Parathyroid adenoma (tissue), 2 donors: ENCODE measurements around the gene MAG.

Experiments used
- H2AFZ ChIP-seq: fragments of 300-600 bp; sonication (generic); one replicate; pipeline ENCODE4 v1.7.0; 2017; ENCODE audit warnings: antibody characterized with exemption, mild to moderate bottlenecking
- H3K27ac ChIP-seq: fragments of 300-600 bp; sonication (generic); one replicate; pipeline ENCODE4 v1.7.0; 2017
- H3K27me3 ChIP-seq: fragments of 300-600 bp; sonication (generic); one replicate; pipeline ENCODE4 v1.7.0; 2017; ENCODE audit warnings: low read length; ENCODE audit not compliant: control insufficient read depth, insufficient read depth
- H3K36me3 ChIP-seq: fragments of 300-600 bp; sonication (generic); one replicate; pipeline ENCODE4 v1.7.0; 2017; ENCODE audit warnings: low read length; ENCODE audit not compliant: control insufficient read depth, insufficient read depth
- H3K4me1 ChIP-seq: fragments of 300-600 bp; sonication (generic); one replicate; pipeline ENCODE4 v1.7.0; 2017; ENCODE audit warnings: control low read depth
- H3K4me2 ChIP-seq: fragments of 300-600 bp; sonication (generic); one replicate; pipeline ENCODE4 v1.7.0; 2017; ENCODE audit warnings: low read length
- H3K4me3 ChIP-seq: fragments of 300-600 bp; sonication (generic); one replicate; pipeline ENCODE4 v1.7.0; 2017; ENCODE audit warnings: low read depth, low read length
- H3K79me2 ChIP-seq: fragments of 300-600 bp; sonication (generic); one replicate; pipeline ENCODE4 v1.7.0; 2017; ENCODE audit warnings: control low read depth
- H3K9ac ChIP-seq: fragments of 300-600 bp; sonication (generic); one replicate; pipeline ENCODE4 v1.7.0; 2017; ENCODE audit warnings: mild to moderate bottlenecking
- H3K9me3 ChIP-seq: fragments of 300-600 bp; sonication (generic); one replicate; pipeline ENCODE4 v1.7.0; 2017; ENCODE audit warnings: low read length; ENCODE audit not compliant: control insufficient read depth
- CTCF ChIP-seq: fragments of 300-600 bp; sonication (generic); IDR thresholded peaks from one replicate; pipeline ENCODE4 v1.7.0; 2017; ENCODE audit warnings: antibody characterized with exemption, mild to moderate bottlenecking
- donor health status: primary hyperparathyroidism.

Gene MAG

GRCh38 chr19:35310331-35310730, 18.4 kb downstream of the MAG start:
- H3K9ac ChIP-seq: no peak overlapping the region
- H3K9me3 ChIP-seq: no peaks in the 10 kb centered on the region
- no peaks in the 10 kb centered on the region for H3K27me3 ChIP-seq
- H3K4me2 ChIP-seq: no peak overlapping the region
- no peak overlapping the region for H3K4me3 ChIP-seq
- no peak overlapping the region for H3K27ac ChIP-seq
- no peaks in the 10 kb centered on the region for H3K36me3 ChIP-seq
- H3K79me2 ChIP-seq: no peaks in the 10 kb centered on the region
- TF ChIP-seq CTCF: no peak
- H3K4me1 ChIP-seq: no peaks in the 10 kb centered on the region
- no peak overlapping the region for H2AFZ ChIP-seq

DNA sequence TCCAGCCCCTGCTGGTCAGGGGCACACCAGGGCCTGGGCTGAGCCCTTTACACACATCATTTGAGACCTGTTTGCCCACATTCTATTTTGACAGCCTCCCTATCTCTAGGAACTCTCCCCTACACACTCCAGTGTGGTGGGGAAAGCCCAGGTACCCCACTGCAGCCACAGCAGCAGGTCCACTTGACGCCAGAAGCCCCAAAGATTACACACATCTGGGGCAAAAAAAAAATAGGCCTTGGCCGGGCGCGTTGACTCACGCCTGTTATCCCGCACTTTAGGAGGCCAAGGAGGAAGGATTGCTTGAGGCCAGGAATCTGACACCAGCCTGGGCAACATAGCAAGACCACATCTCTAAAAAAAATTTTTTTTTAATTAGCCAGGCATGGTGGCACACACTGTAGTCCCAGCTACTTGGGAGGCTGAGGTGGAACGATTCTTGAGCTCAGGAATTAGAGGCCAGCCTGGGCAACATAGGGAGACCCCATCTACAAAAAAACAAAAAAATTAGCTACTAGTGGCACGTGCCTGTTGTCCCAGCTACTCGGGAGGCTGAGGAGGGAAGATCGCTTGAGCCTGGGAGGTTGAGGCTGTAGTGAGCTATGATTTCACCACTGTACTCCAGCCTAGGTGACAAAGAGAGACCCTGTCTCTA, 19.0 kb downstream of the MAG start:
- Histone ChIP-seq H3K4me1 (no peaks in the 10 kb centered on the region), H3K4me3 (no peak overlapping the region), H3K79me2 (no peaks in the 10 kb centered on the region), H3K4me2 (no peak overlapping the region), H3K27me3 (no peaks in the 10 kb centered on the region), H3K9me3 (no peaks in the 10 kb centered on the region), H3K27ac (no peak overlapping the region), H2AFZ (no peak overlapping the region), H3K9ac (no peak overlapping the region), H3K36me3 (no peaks in the 10 kb centered on the region)
- TF ChIP-seq CTCF: no peak

- Histone ChIP-seq H3K27ac (no peak overlapping the region), H3K9me3 (no peaks in the 10 kb centered on the region), H3K4me3 (no peak overlapping the region), H3K9ac (no peak overlapping the region), H3K79me2 (no peaks in the 10 kb centered on the region), H3K36me3 (no peaks in the 10 kb centered on the region), H3K27me3 (no peaks in the 10 kb centered on the region), H3K4me1 (no peaks in the 10 kb centered on the region), H3K4me2 (no peak overlapping the region), H2AFZ (no peak overlapping the region)
- TF ChIP-seq CTCF: no peak
Measured at GRCh38 chr19:35311901-35312665, 20.1 kb downstream of the MAG start.

- H3K4me3 ChIP-seq: no peak overlapping the region
- no peaks in the 10 kb centered on the region for H3K79me2 ChIP-seq
- H3K27ac ChIP-seq: no peak overlapping the region
- H3K9ac ChIP-seq: no peak overlapping the region
- no peaks in the 10 kb centered on the region for H3K9me3 ChIP-seq
- TF ChIP-seq CTCF: no peak
- H3K27me3 ChIP-seq: no peaks in the 10 kb centered on the region
- H3K4me2 ChIP-seq: no peak overlapping the region
- H3K4me1 ChIP-seq: no peaks in the 10 kb centered on the region
- no peak overlapping the region for H2AFZ ChIP-seq
- no peaks in the 10 kb centered on the region for H3K36me3 ChIP-seq
Measured at GRCh38 chr19:35313587-35313986, 21.6 kb downstream of the MAG start.

GRCh38 chr19:35314031-35314430, 22.1 kb downstream of the MAG start:
- TF ChIP-seq CTCF: no peak
- H3K27ac ChIP-seq: no peak overlapping the region

More at GRCh38 chr19:35314031-35314430, 22.1 kb downstream of the MAG start:
- H3K36me3 ChIP-seq: no peaks in the 10 kb centered on the region
- H3K79me2 ChIP-seq: no peaks in the 10 kb centered on the region
- no peaks in the 10 kb centered on the region for H3K27me3 ChIP-seq
- no peaks in the 10 kb centered on the region for H3K4me1 ChIP-seq
- no peak overlapping the region for H3K4me2 ChIP-seq
- H3K9me3 ChIP-seq: no peaks in the 10 kb centered on the region
- H3K9ac ChIP-seq: no peak overlapping the region
- H2AFZ ChIP-seq: no peak overlapping the region
- H3K4me3 ChIP-seq: no peak overlapping the region
